Karpas-422 (cell line): Measurements from ENCODE around the gene TAMALIN. TPM values are rescaled to one million over a fixed set of nuclear protein-coding genes. Genes with fewer than 3 reads are reported as not detected.
"Not testable (repeated sequence)": the region's sequence is repeated elsewhere in the genome, so short reads cannot be mapped to it uniquely, and the experiment has no call there.

Experiments used
- DNase-seq: peaks from one replicate; pipeline ENCODE4 v3.0.0-alpha.2; 2015
- H2AFZ ChIP-seq: fragments of 200-600 bp; sonication (generic); 2 replicates; pipeline ENCODE4 v1.6.1; 2014; ENCODE audit warnings: antibody characterized with exemption, low read length, mixed read lengths
- H3K27ac ChIP-seq: fragments of 200-600 bp; sonication (generic); 2 replicates; pipeline ENCODE4 v1.5.1; 2014; ENCODE audit warnings: mild to moderate bottlenecking, low read length, moderate library complexity
- H3K27me3 ChIP-seq: fragments of 200-600 bp; sonication (generic); 2 replicates; pipeline ENCODE4 v1.6.1; 2014; ENCODE audit warnings: low read length, mixed read lengths
- H3K36me3 ChIP-seq: fragments of 200-600 bp; sonication (generic); 2 replicates; pipeline ENCODE4 v1.6.1; 2014; ENCODE audit warnings: low read length, mixed read lengths; ENCODE audit not compliant: insufficient read depth
- H3K4me1 ChIP-seq: fragments of 200-600 bp; sonication (generic); 2 replicates; pipeline ENCODE4 v1.6.1; 2014; ENCODE audit warnings: mild to moderate bottlenecking, low read length, mixed read lengths
- H3K4me2 ChIP-seq: fragments of 200-600 bp; sonication (generic); 2 replicates; pipeline ENCODE4 v1.6.1; 2014; ENCODE audit warnings: low read length, low read depth, mild to moderate bottlenecking; ENCODE audit not compliant: poor library complexity, severe bottlenecking
- H3K4me3 ChIP-seq: fragments of 200-600 bp; sonication (generic); 2 replicates; pipeline ENCODE4 v1.5.1; 2014; ENCODE audit warnings: mild to moderate bottlenecking, antibody characterized with exemption, low read length, mixed read lengths
- H3K79me2 ChIP-seq: fragments of 200-600 bp; sonication (generic); 2 replicates; pipeline ENCODE4 v1.6.1; 2014; ENCODE audit warnings: mild to moderate bottlenecking, low read length, mixed read lengths
- H3K9ac ChIP-seq: fragments of 200-600 bp; sonication (generic); 2 replicates; pipeline ENCODE4 v1.6.0; 2014; ENCODE audit warnings: low read length
- H3K9me2 ChIP-seq: fragments of 200-600 bp; sonication (generic), shearing (Covaris generic); replicated peaks from 2 replicates; pipeline ENCODE4 v1.6.0; 2014; ENCODE audit warnings: mild to moderate bottlenecking, low read length, moderate library complexity; ENCODE audit not compliant: insufficient read depth
- H3K9me3 ChIP-seq: fragments of 300-700, 200-600 bp; sonication (generic); 2 replicates; pipeline ENCODE4 v1.6.1; 2014; ENCODE audit warnings: low read length, mixed read lengths
- H4K20me1 ChIP-seq: fragments of 200-600 bp; sonication (generic); 2 replicates; pipeline ENCODE4 v1.6.1; 2014; ENCODE audit warnings: mild to moderate bottlenecking, antibody characterized with exemption, low read length, low read depth; ENCODE audit not compliant: insufficient read depth
- total RNA-seq: library from RNA; depleted of rRNA; stranded (reverse); fragments of >200 nt; shearing (Covaris generic); gene quantifications from 2 replicates; pipeline ENCODE4 v1.2.3, GENCODE V29; 2014; ENCODE audit warnings: low replicate concordance

Gene TAMALIN
- total RNA-seq, 1 experiment from 2014 or later, result not detected

DNA sequence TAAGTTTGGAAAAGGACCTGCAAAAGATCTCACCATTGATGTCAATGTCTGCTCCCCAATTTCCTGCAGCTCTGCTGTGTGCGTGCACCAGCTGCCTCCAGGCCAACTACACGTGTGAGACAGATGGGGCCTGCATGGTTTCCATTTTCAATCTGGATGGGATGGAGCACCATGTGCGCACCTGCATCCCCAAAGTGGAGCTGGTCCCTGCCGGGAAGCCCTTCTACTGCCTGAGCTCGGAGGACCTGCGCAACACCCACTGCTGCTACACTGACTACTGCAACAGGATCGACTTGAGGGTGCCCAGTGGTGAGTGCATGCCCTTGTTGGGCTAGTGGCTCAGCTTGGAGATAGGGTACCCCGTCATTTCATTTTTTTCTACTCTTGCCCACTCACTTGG, 31.6 kb upstream of the TAMALIN start:
- Histone ChIP-seq H3K9me3 (no peaks in the 10 kb centered on the region), H3K9ac (no peak overlapping the region), H3K9me2 (no peaks in the 10 kb centered on the region), H4K20me1 (peaks cover 3% of the 10 kb centered on the region; the same call in 1 of the 2 replicates), H3K27me3 (no peaks in the 10 kb centered on the region), H3K79me2 (no peaks in the 10 kb centered on the region), H3K36me3 (no peaks in the 10 kb centered on the region), H3K4me2 (no peak overlapping the region), H3K27ac (no peak overlapping the region), H2AFZ (no peak overlapping the region), H3K4me3 (no peak overlapping the region), H3K4me1 (peaks cover 16% of the 10 kb centered on the region)
- no peak for DNase-seq

DNA sequence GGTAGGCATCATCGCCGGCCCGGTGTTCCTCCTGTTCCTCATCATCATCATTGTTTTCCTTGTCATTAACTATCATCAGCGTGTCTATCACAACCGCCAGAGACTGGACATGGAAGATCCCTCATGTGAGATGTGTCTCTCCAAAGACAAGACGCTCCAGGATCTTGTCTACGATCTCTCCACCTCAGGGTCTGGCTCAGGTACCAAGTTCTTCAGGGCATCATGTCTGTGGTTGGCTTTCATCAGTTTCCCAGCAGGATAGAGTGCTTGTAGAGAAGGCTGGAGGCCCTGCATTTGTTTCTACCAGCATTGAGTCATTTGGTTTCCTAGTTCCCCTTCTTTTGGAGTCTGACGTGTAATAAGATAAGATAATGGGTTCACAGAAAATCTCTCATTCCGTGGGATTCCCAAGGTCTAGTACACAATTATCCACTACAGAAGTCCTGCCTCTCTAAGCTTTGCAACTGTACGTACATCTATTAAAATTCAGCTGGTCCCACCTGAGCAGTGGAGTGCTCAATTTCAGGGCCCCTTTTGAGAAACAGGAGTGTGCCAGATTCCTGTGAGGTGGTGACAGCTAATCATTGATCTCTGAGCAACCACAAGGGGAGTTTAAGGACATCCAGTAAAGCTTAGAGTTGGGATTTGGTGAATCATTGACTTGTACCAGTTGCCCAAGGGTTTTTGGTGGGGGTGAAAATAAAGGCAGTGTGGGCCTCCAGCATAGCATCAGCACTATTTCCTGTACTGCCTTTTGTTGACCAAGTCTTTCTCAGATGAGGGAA, 30.2 kb upstream of the TAMALIN start:
- no peak overlapping the region for H2AFZ ChIP-seq
- H3K4me1 ChIP-seq, result peaks cover 8% of the 10 kb centered on the region
- H3K27ac ChIP-seq, result no peak overlapping the region
- H3K4me2 ChIP-seq, result no peak overlapping the region
- H3K27me3 ChIP-seq, result no peaks in the 10 kb centered on the region
- no peak overlapping the region for H3K9ac ChIP-seq
- no peak overlapping the region for H3K4me3 ChIP-seq
- no peaks in the 10 kb centered on the region for H3K9me2 ChIP-seq
- H3K79me2 ChIP-seq, result no peaks in the 10 kb centered on the region
- no peaks in the 10 kb centered on the region; the same call in 1 of the 2 replicates for H4K20me1 ChIP-seq
- DNase-seq, result no peak
- H3K36me3 ChIP-seq, result no peaks in the 10 kb centered on the region
- H3K9me3 ChIP-seq, result no peaks in the 10 kb centered on the region

DNA sequence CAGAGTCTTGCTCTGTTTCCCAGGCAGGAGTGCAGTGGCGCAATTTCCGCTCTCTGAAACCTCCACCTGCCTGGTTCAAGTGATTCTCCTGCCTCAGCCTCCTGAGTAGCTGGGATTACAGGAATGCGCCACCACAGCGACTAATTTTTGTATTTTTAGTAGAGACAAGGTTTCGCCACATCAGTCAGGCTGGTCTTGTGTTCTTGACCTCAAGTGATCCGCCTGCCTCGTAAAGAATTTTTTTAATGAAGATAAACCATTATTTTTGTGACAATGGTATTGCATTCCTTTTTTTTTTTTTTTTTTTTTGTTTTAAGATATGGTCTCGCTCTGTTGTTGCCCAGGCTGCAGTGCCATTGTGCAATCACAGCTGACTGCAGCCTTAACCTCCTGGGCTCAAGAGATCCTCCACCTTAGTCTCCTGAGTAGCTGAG, 29.4 kb upstream of the TAMALIN start:
- Histone ChIP-seq H3K79me2 (no peaks in the 10 kb centered on the region), H3K4me2 (no peak overlapping the region)

DNA sequence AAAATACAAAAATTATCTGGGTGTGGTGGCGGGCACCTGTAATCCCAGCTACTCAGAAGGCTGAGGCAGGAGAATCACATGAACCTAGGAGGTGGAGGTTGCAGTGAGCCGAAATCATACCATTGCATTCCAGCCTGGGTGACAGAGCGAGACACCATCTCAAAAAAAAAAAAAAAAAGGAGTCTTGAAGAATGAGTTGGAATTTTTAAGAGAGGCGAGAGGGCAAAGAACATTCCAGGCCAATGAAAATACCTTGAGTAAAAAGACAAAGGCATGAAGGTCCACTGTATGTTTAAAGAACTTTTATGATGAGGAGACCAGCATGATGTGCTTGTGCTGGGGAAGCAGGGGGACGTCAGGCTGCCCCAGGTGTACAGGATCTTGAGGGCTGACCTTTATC, 27.4 kb upstream of the TAMALIN start:
- H3K9ac ChIP-seq, H2AFZ ChIP-seq, H3K9me3 ChIP-seq, H3K27ac ChIP-seq, DNase-seq, H3K27me3 ChIP-seq, H3K4me3 ChIP-seq, H3K9me2 ChIP-seq, H4K20me1 ChIP-seq, H3K4me1 ChIP-seq, H3K4me2 ChIP-seq, H3K79me2 ChIP-seq, H3K36me3 ChIP-seq: not testable (repeated sequence)

More for the DNA sequence above, 29.4 kb upstream of the TAMALIN start:
- Histone ChIP-seq H3K36me3 (no peaks in the 10 kb centered on the region), H4K20me1 (no peaks in the 10 kb centered on the region; the same call in 1 of the 2 replicates), H3K9ac (no peak overlapping the region), H3K9me2 (no peaks in the 10 kb centered on the region), H3K27ac (no peak overlapping the region), H3K27me3 (no peaks in the 10 kb centered on the region), H3K4me3 (no peak overlapping the region), H2AFZ (no peak overlapping the region), H3K9me3 (no peaks in the 10 kb centered on the region), H3K4me1 (peaks cover 4% of the 10 kb centered on the region)
- DNase-seq, result no peak

DNA sequence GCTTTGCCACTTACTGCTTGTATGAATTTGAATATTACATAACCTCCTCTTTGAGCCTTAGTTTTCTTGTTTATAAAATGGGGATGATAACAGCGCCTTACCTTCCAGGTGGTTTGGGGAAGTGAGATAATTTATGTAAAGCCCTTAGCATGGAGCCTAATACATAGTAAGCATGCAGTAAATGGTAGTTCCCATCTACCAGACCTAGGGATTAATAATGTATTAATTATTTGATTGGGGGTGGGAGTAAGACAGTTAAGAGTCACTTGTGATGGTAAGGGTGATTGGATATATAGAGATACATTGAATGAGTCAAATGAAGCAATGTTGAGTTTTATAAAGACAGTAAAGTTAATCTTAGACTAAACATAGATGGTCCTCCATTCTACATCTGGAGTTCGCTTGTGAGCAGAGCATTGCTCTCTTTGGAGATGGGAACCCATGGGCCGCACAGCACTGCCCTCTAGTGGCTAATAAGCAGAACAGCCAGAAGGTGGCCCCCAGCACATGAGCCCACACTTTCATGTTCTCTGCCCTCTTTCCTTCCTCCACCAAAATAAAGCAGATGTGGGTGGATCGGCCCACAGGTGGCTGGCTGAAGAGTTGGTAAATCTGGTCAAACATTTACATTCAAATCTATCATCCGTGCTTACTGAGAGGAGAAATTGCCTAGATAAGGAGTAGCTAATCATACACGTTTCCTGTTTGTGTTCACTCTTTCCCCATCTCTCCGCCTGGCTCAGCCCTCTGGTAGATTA, 26.5 kb upstream of the TAMALIN start:
- H3K4me2 ChIP-seq, result no peak overlapping the region
- peak; percentile 87 for DNase-seq
- H3K36me3 ChIP-seq, result no peaks in the 10 kb centered on the region
- H3K4me1 ChIP-seq, result peaks cover 4% of the 10 kb centered on the region
- H2AFZ ChIP-seq, result no peak overlapping the region
- H3K9me2 ChIP-seq, result no peaks in the 10 kb centered on the region
- H3K27ac ChIP-seq, result no peak overlapping the region
- H3K79me2 ChIP-seq, result no peaks in the 10 kb centered on the region
- no peaks in the 10 kb centered on the region for H4K20me1 ChIP-seq
- no peak overlapping the region for H3K9ac ChIP-seq
- no peaks in the 10 kb centered on the region for H3K27me3 ChIP-seq
- no peaks in the 10 kb centered on the region for H3K9me3 ChIP-seq
- no peak overlapping the region for H3K4me3 ChIP-seq

DNA sequence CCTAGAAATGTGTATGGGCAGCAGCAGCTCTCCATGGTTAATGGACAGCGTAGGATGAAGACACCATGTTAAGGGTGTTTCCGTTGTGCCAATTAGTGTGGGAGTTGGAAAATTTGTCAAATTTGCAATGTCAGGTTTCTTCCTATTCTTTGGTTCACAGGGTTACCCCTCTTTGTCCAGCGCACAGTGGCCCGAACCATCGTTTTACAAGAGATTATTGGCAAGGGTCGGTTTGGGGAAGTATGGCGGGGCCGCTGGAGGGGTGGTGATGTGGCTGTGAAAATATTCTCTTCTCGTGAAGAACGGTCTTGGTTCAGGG, 26.0 kb upstream of the TAMALIN start:
- no peaks in the 10 kb centered on the region for H3K27me3 ChIP-seq
- no peaks in the 10 kb centered on the region for H3K9me2 ChIP-seq
- no peak for DNase-seq
- no peak overlapping the region for H3K9ac ChIP-seq
- no peaks in the 10 kb centered on the region for H4K20me1 ChIP-seq
- H2AFZ ChIP-seq, result no peak overlapping the region
- H3K27ac ChIP-seq, result no peak overlapping the region
- H3K36me3 ChIP-seq, result no peaks in the 10 kb centered on the region
- no peak overlapping the region for H3K4me3 ChIP-seq
- H3K4me1 ChIP-seq, result peaks cover 4% of the 10 kb centered on the region
- H3K9me3 ChIP-seq, result no peaks in the 10 kb centered on the region
- no peaks in the 10 kb centered on the region for H3K79me2 ChIP-seq
- no peak overlapping the region for H3K4me2 ChIP-seq

DNA sequence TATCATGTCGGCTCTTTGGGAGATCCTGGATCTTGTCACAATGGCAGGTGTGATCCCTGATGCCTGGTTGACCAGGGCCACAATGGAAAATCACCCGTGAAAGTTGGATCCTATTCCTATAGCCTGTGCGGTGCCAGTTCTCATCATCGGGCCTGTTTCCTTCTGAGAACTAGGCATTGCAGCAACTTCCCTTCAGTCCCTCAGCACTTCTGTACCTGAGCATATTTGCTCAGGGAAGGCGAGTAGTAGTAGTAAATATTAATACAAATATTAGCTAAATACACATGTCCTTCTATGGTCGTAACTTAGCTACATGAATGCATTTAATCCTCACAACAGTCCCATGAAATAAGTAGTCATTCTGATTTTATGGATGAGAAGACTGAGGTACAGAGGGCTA, 22.1 kb upstream of the TAMALIN start:
- no peaks in the 10 kb centered on the region for H3K27me3 ChIP-seq
- no peak overlapping the region for H2AFZ ChIP-seq
- H3K9me3 ChIP-seq, result no peaks in the 10 kb centered on the region
- no peaks in the 10 kb centered on the region for H3K9me2 ChIP-seq
- H3K79me2 ChIP-seq, result no peaks in the 10 kb centered on the region
- H3K4me2 ChIP-seq, result no peak overlapping the region
- H3K9ac ChIP-seq, result no peak overlapping the region
- DNase-seq, result no peak
- no peaks in the 10 kb centered on the region for H3K36me3 ChIP-seq
- no peaks in the 10 kb centered on the region for H4K20me1 ChIP-seq
- no peak overlapping the region for H3K27ac ChIP-seq
- peaks cover 4% of the 10 kb centered on the region for H3K4me1 ChIP-seq
- H3K4me3 ChIP-seq, result no peak overlapping the region

DNA sequence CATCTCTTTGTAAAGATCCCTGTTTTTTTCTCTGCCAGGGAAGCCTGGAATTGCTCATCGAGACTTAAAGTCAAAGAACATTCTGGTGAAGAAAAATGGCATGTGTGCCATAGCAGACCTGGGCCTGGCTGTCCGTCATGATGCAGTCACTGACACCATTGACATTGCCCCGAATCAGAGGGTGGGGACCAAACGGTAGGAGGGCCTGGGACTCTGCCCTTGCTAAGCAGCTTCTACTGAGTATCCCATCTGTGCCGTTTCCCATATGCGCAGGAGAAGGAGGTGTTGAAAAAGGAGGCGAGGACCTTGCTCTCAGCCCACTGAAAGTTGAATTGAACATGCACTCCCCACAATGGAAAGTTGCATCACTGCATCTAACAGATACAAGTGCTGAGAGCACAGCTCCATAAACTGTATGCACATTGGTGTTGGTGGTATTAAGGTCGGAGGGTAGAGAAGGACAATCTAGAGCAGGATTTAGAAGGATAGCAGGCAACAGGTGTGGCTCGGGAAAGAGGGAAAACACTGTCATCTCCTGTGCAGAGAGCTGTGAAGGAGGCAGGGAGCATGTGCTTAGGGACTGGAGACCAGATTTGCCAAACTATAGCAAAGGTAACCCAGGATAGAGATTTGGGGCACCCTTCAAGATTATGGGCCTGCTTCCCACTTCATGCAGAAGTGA, 21.5 kb upstream of the TAMALIN start:
- Histone ChIP-seq H3K4me3 (no peak overlapping the region), H3K4me2 (no peak overlapping the region), H3K27me3 (no peaks in the 10 kb centered on the region), H3K79me2 (no peaks in the 10 kb centered on the region), H4K20me1 (no peaks in the 10 kb centered on the region), H3K4me1 (no peaks in the 10 kb centered on the region), H3K9ac (no peak overlapping the region), H3K36me3 (no peaks in the 10 kb centered on the region), H3K9me2 (no peaks in the 10 kb centered on the region), H3K27ac (no peak overlapping the region), H2AFZ (no peak overlapping the region), H3K9me3 (no peaks in the 10 kb centered on the region)
- no peak for DNase-seq
